ENCODE data around the gene GMDS. TPM values are rescaled to one million over a fixed set of nuclear protein-coding genes. Genes with fewer than 3 reads are reported as not detected.

The GMDS gene
- polyA plus RNA-seq, 1 of the 3 experiments (the other 2 are of a cell fraction) = 12.3 TPM

DNA sequence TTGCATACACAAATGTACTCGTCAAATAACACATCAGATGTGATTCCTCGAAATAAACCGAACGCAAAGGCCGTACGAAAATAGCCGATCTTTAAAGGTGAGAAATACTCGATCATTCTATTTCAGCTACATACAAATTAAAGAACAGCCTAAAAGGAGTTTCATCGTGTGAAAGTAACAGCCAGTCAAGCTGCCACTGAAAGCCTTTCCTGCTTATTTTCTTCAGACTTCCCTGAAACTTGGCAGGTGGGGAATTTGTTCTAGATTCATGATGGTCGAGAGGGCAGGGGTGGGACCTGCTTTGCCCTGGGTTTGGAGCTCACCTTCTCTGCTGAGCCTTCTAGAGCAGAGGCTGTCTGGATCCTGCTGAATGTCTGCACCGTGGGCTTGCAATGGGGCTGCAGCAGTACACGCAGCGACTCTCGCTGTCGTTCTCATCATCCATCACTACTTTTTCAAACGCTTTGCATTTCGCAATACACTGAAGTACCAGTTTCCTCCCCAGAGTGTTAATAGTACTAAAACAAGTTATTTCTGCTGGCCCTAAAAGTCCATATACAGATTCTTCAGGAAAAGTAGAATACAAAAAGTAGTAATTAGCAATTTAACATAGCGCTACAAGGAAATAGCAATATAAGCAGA lies 619.5 kb downstream of the GMDS start:
- ChIA-PET CTCF (interaction anchor here (0.7 to 2.5 kb wide), 3 partner anchors 9 to 478 kb away, joined by 3 to 9 read pairs (median 3); no protein-coding TSS in a partner anchor), POLR2A (no interaction called here)
- Histone ChIP-seq H3F3A (replicated peaks; ENCODE audit: insufficient read depth) (no peaks in the 10 kb centered on the region), H3K4me3 (ENCODE audit: low read depth in 2 of 2, low read length in 1 of 2) (no peak overlapping the region), H3K36me3 (replicated peaks in 1 of 2; ENCODE audit: control insufficient read depth in 1 of 2, insufficient read depth in 2 of 2, low read length in 1 of 2) (peaks cover 0 to 2% of the 10 kb centered on the region in 2 experiments), H3K27me3 (ENCODE audit: insufficient read depth) (no peaks in the 10 kb centered on the region), H4K20me1 (ENCODE audit: insufficient read depth) (no peaks in the 10 kb centered on the region), H3K4me1 (ENCODE audit: control insufficient read depth in 1 of 2, insufficient read depth in 2 of 2, low read depth in 1 of 2, low read length in 1 of 2) (peaks cover 0 to 25% of the 10 kb centered on the region in 2 experiments; a peak in 2 of 4 replicates), H3K9me3 (no peaks in the 10 kb centered on the region), H3K79me2 (ENCODE audit: insufficient read depth) (no peaks in the 10 kb centered on the region), H2AFZ (ENCODE audit: low read depth) (no peak overlapping the region), H3K9ac (no peak overlapping the region), H3K4me2 (no peak overlapping the region), H3K27ac (ENCODE audit: low read depth in 2 of 2, low read length in 1 of 2) (no peak overlapping the region), H3K9me2 (no peaks in the 10 kb centered on the region)
- WGBS (ENCODE audit: low lambda C conversion rate) = 91% methylated on average over 17 of the region's 18 CpGs
- TF ChIP-seq EZH2phosphoT487 (IDR thresholded peaks at IDR 0.05; ENCODE audit: borderline replicate concordance, low read depth) (no peak), RCOR1 (IDR thresholded peaks at IDR 0.05; ENCODE audit: low read length) (no peak), ELF1 (IDR thresholded peaks at IDR 0.05) (no peak), IRF3 (IDR thresholded peaks at IDR 0.05; ENCODE audit: low read depth, low read length) (no peak), MEF2A (IDR thresholded peaks at IDR 0.05; ENCODE audit: borderline replicate concordance, low read depth) (no peak), GATA2 (CRISPR knock-in tag; IDR thresholded peaks at IDR 0.05) (no peak)
- no peak for DNase-seq

DNA sequence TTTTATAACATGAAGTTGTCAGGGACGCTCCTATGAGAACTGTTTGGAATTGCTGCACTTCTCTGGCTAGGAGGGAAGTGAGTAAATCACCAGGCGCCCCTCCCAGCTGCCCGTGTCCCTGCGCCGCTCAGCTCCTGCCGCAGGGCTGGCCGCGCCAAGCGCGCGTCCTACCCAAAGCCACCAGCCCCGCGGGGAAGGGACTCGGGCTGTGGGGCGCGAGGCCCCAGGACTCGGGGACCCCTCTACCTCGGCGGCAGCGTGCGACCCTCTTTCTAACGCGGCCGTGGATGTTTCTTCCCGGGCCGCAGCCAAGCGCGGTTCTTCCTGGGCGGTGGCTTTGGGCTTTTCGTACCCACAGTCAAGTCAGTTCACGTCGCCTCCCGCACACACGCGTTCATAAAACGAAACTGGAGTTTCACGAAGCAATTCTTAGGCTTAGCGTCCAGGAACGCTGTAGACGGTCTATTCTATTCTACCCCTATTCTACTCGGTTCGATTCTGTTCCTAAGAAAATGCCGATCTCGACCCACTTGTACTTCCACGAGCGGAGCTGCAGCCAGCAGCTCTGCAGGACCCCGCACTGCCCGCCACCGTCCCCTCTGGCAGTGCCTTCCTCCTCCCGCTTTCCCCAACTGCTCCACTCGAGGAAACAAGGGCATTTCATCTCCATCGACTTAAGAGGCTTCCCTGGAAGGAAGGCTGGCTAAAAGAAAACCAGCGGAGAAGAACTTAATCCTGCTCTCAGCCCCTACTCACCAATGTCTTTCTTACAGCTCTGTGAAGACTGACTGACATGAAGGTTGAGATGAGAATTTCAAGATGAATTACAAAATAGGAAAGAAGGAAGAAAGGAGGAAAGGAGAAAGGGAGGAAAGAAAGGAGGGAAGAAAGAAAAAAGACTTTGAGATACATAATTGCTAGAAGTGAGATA lies 620.3 kb downstream of the GMDS start:
- Histone ChIP-seq H2AFZ (ENCODE audit: low read depth) (no peak overlapping the region), H3K36me3 (replicated peaks in 1 of 2; ENCODE audit: control insufficient read depth in 1 of 2, insufficient read depth in 2 of 2, low read length in 1 of 2) (peaks cover 0 to 2% of the 10 kb centered on the region in 2 experiments), H4K20me1 (ENCODE audit: insufficient read depth) (no peaks in the 10 kb centered on the region), H3K4me1 (ENCODE audit: control insufficient read depth in 1 of 2, insufficient read depth in 2 of 2, low read depth in 1 of 2, low read length in 1 of 2) (peaks cover 0 to 25% of the 10 kb centered on the region in 2 experiments; a peak in 2 of 4 replicates), H3F3A (replicated peaks; ENCODE audit: insufficient read depth) (no peaks in the 10 kb centered on the region), H3K27me3 (ENCODE audit: insufficient read depth) (no peaks in the 10 kb centered on the region), H3K27ac (ENCODE audit: low read depth in 2 of 2, low read length in 1 of 2) (no peak overlapping the region), H3K9ac (no peak overlapping the region), H3K79me2 (ENCODE audit: insufficient read depth) (no peaks in the 10 kb centered on the region), H3K9me3 (no peaks in the 10 kb centered on the region), H3K9me2 (no peaks in the 10 kb centered on the region), H3K4me3 (ENCODE audit: low read depth in 2 of 2, low read length in 1 of 2) (no peak overlapping the region; a peak in 1 of 4 replicates), H3K4me2 (peak overlapping the region; percentile 24; the same call in 1 of the 2 replicates)
- 87% methylated on average over 35 of the region's 53 CpGs for WGBS (ENCODE audit: low lambda C conversion rate)
- CTCF ChIA-PET = interaction anchor here (1.0 to 2.5 kb wide), 2 partner anchors 8 to 479 kb away, joined by 3 to 9 read pairs; no protein-coding TSS in a partner anchor
- TF ChIP-seq IRF3 (IDR thresholded peaks at IDR 0.05; ENCODE audit: low read depth, low read length) = no peak
- no peak for TF ChIP-seq TEAD4 (IDR thresholded peaks at IDR 0.05; ENCODE audit: borderline replicate concordance, insufficient read depth)
- TF ChIP-seq RAD21 (IDR thresholded peaks at IDR 0.05; ENCODE audit: low read length) = no peak
- TF ChIP-seq ELF1 (IDR thresholded peaks at IDR 0.05) = no peak
- TF ChIP-seq CTCF (IDR thresholded peaks at IDR 0.05) = no peak
- TF ChIP-seq, protein P1, sequence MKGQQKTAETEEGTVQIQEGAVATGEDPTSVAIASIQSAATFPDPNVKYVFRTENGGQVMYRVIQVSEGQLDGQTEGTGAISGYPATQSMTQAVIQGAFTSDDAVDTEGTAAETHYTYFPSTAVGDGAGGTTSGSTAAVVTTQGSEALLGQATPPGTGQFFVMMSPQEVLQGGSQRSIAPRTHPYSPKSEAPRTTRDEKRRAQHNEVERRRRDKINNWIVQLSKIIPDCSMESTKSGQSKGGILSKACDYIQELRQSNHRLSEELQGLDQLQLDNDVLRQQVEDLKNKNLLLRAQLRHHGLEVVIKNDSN (IDR thresholded peaks at IDR 0.05; ENCODE audit: borderline replicate concordance, low read depth) = no peak
- TF ChIP-seq TAF1 (IDR thresholded peaks at IDR 0.05; ENCODE audit: borderline replicate concordance, low read depth, low read length) = no peak
- TF ChIP-seq RFX5 (IDR thresholded peaks at IDR 0.05; ENCODE audit: low read length) = no peak
- no peak for TF ChIP-seq MEF2A (IDR thresholded peaks at IDR 0.05; ENCODE audit: borderline replicate concordance, low read depth)
- TF ChIP-seq SIN3A (IDR thresholded peaks at IDR 0.05; ENCODE audit: borderline replicate concordance, low read depth, low read length) = no peak
- no peak for TF ChIP-seq RCOR1 (IDR thresholded peaks at IDR 0.05; ENCODE audit: low read length)
- POLR2A ChIA-PET = no interaction called here
- DNase-seq = no peak

All from SK-N-SH (cell line).